Neuronal stem cell (in vitro differentiated cells): ENCODE measurements around the gene ACTN4.
A peak's percentile ranks its signal among the peaks of the same experiment; 100 is the strongest.

Experiments used
- DNase-seq: peaks from one replicate; pipeline ENCODE4 v3.0.0-alpha.2; 2013; ENCODE audit warnings: low spot score
- H2AFZ ChIP-seq: one replicate; pipeline ENCODE4 v1.6.1; 2013; ENCODE audit warnings: mild to moderate bottlenecking, low read length, inconsistent platforms
- H2AK5ac ChIP-seq: 2 replicates; pipeline ENCODE4 v1.6.1; 2013; ENCODE audit warnings: low read depth, mild to moderate bottlenecking, inconsistent platforms, low read length, moderate library complexity, mixed read lengths
- H2BK120ac ChIP-seq: 2 replicates; pipeline ENCODE4 v1.6.1; 2013; ENCODE audit warnings: low read depth, mild to moderate bottlenecking, inconsistent platforms, low read length, moderate library complexity, mixed read lengths
- H2BK12ac ChIP-seq: one replicate; pipeline ENCODE4 v1.6.1; 2013; ENCODE audit warnings: low read length, inconsistent platforms
- H2BK15ac ChIP-seq: 2 replicates; pipeline ENCODE4 v1.6.1; 2013; ENCODE audit warnings: mild to moderate bottlenecking, low read length, inconsistent platforms, mixed read lengths
- H2BK5ac ChIP-seq: one replicate; pipeline ENCODE4 v1.6.1; 2013; ENCODE audit warnings: inconsistent platforms, mild to moderate bottlenecking, low read length, moderate library complexity
- H3K14ac ChIP-seq: one replicate; pipeline ENCODE4 v1.6.1; 2013; ENCODE audit warnings: low read length, inconsistent platforms
- H3K18ac ChIP-seq: 2 replicates; pipeline ENCODE4 v1.6.1; 2013; ENCODE audit warnings: low read length, inconsistent platforms
- H3K23ac ChIP-seq: 2 replicates; pipeline ENCODE4 v1.6.1; 2013; ENCODE audit warnings: low read depth, mild to moderate bottlenecking, mixed read lengths, low read length, inconsistent platforms; ENCODE audit not compliant: poor library complexity
- H3K27ac ChIP-seq: replicated peaks from 3 replicates; pipeline ENCODE4 v1.5.1; 2013; ENCODE audit warnings: low read length, inconsistent platforms
- H3K27me3 ChIP-seq, 3 experiments: 2 replicates each; pipeline ENCODE4 v1.6.1; 2013; ENCODE audit warnings: low read length in 3 of 3, mild to moderate bottlenecking in 2 of 3, inconsistent platforms in 1 of 3, low read depth in 1 of 3, mixed read lengths in 1 of 3, moderate library complexity in 1 of 3; ENCODE audit not compliant: control insufficient read depth in 3 of 3, insufficient read depth in 3 of 3
- H3K36me3 ChIP-seq, 2 donors: replicated peaks in 1 of 2; 2 replicates each; pipeline ENCODE4 v1.6.1; 2013; ENCODE audit warnings: low read length in 2 of 2; ENCODE audit not compliant: control insufficient read depth in 2 of 2, insufficient read depth in 2 of 2
- H3K4ac ChIP-seq: 2 replicates; pipeline ENCODE4 v1.6.1; 2013; ENCODE audit warnings: inconsistent platforms, mild to moderate bottlenecking, low read length, moderate library complexity
- H3K4me1 ChIP-seq, 2 donors: 1 replicate in 1 of 2; 2 replicates in 1 of 2; pipeline ENCODE4 v1.6.1; 2013; ENCODE audit warnings: low read length in 2 of 2, low read depth in 1 of 2; ENCODE audit not compliant: control insufficient read depth in 2 of 2, insufficient read depth in 1 of 2
- H3K4me2 ChIP-seq: one replicate; pipeline ENCODE4 v1.6.1; 2013; ENCODE audit warnings: mild to moderate bottlenecking, low read length, inconsistent platforms; ENCODE audit not compliant: insufficient read depth, poor library complexity, severe bottlenecking
- H3K4me3 ChIP-seq, 2 donors: 2 replicates each; pipeline ENCODE4 v1.5.1; 2013; ENCODE audit warnings: low read length in 2 of 2, mild to moderate bottlenecking in 2 of 2, inconsistent platforms in 1 of 2, moderate library complexity in 1 of 2
- H3K79me1 ChIP-seq: one replicate; pipeline ENCODE4 v1.6.1; 2013; ENCODE audit warnings: low read depth, mild to moderate bottlenecking, inconsistent platforms, low read length, moderate library complexity
- H3K9ac ChIP-seq: one replicate; pipeline ENCODE4 v1.6.1; 2013; ENCODE audit warnings: mild to moderate bottlenecking, low read depth, low read length, inconsistent platforms; ENCODE audit not compliant: poor library complexity
- H3K9me3 ChIP-seq, 2 donors: replicated peaks in 1 of 2; 2 replicates each; pipeline versions ENCODE3 to v1.6.1; 2013; ENCODE audit warnings: low read length in 2 of 2, mild to moderate bottlenecking in 2 of 2, inconsistent platforms in 1 of 2, low read depth in 1 of 2, mixed read lengths in 1 of 2, moderate library complexity in 1 of 2; ENCODE audit not compliant: control insufficient read depth in 2 of 2, insufficient read depth in 1 of 2
- H4K8ac ChIP-seq: one replicate; pipeline ENCODE4 v1.6.1; 2013; ENCODE audit warnings: low read depth, mild to moderate bottlenecking, inconsistent platforms, low read length, moderate library complexity
- H4K91ac ChIP-seq: one replicate; pipeline ENCODE4 v1.6.1; 2013; ENCODE audit warnings: low read length, low read depth, mild to moderate bottlenecking, inconsistent platforms; ENCODE audit not compliant: poor library complexity
- WGBS, 2 donors: extraction: QIAGEN DNeasy Blood & Tissue Kit; methylation state at CpG; one replicate each; pipeline ENCODE4 v1.1.7; 2013; ENCODE audit warnings: missing lambda C conversion rate in 2 of 2, mixed read lengths in 1 of 2; ENCODE audit not compliant: insufficient read length in 2 of 2, insufficient replicate concordance in 1 of 2; ENCODE audit errors: extremely low coverage in 2 of 2; 5-methylcytosine and 5-hydroxymethylcytosine counted together

The ACTN4 gene

GRCh38 chr19:38685666-38686529 lies 38.4 kb downstream of the ACTN4 start:
- H2AFZ ChIP-seq: no peak overlapping the region
- H3K9me3 ChIP-seq: peaks cover 2 to 12% of the 10 kb centered on the region in 2 donors
- no peak overlapping the region for H3K14ac ChIP-seq
- no peak overlapping the region for H3K9ac ChIP-seq
- H3K79me1 ChIP-seq: peaks cover 12% of the 10 kb centered on the region
- DNase-seq: no peak
- peak overlapping the region; percentile 46 for H3K27ac ChIP-seq
- H2BK120ac ChIP-seq: no peak overlapping the region
- no peak overlapping the region for H3K4ac ChIP-seq
- no peak overlapping the region for H4K91ac ChIP-seq
- no peak overlapping the region for H2AK5ac ChIP-seq
- H3K4me2 ChIP-seq: peak overlapping the region; percentile 39
- peak overlapping the region; percentile 63 for H3K18ac ChIP-seq
- H3K23ac ChIP-seq: no peak overlapping the region
- WGBS, 2 donors: no CpG with 5 or more reads among the region's 10 CpGs
- no peak overlapping the region for H2BK5ac ChIP-seq
- H4K8ac ChIP-seq: no peak overlapping the region
- H3K27me3 ChIP-seq: no peaks in the 10 kb centered on the region
- no peak overlapping the region for H2BK15ac ChIP-seq
- H2BK12ac ChIP-seq: no peak overlapping the region
- no peak overlapping the region for H3K4me3 ChIP-seq
- peaks cover 19 to 40% of the 10 kb centered on the region in 2 donors for H3K4me1 ChIP-seq
- H3K36me3 ChIP-seq: peaks cover 2 to 53% of the 10 kb centered on the region in 2 donors

GRCh38 chr19:38686530-38686888 lies 39.1 kb downstream of the ACTN4 start:
- Histone ChIP-seq H2BK15ac (no peak overlapping the region), H3K18ac (peak overlapping the region; percentile 63), H3K79me1 (peaks cover 12% of the 10 kb centered on the region), H3K23ac (no peak overlapping the region), H3K4ac (no peak overlapping the region), H3K27me3 (no peaks in the 10 kb centered on the region), H3K27ac (no peak overlapping the region), H4K8ac (no peak overlapping the region), H2BK5ac (no peak overlapping the region), H4K91ac (no peak overlapping the region), H3K9me3 (peaks cover under 1 to 12% of the 10 kb centered on the region in 2 donors), H3K4me2 (peak overlapping the region; percentile 39), H3K36me3 (peaks cover under 1 to 48% of the 10 kb centered on the region in 2 donors), H2AK5ac (no peak overlapping the region), H2AFZ (no peak overlapping the region), H2BK120ac (no peak overlapping the region), H3K14ac (no peak overlapping the region), H2BK12ac (no peak overlapping the region), H3K4me1 (peaks cover 19 to 41% of the 10 kb centered on the region in 2 donors), H3K9ac (no peak overlapping the region), H3K4me3 (no peak overlapping the region)
- no peak for DNase-seq
- no CpG with 5 or more reads among the region's 5 CpGs for WGBS, 2 donors

- H3K4me2 ChIP-seq: no peak overlapping the region
- no peak overlapping the region for H3K14ac ChIP-seq
- H4K8ac ChIP-seq: no peak overlapping the region
- no peak for DNase-seq
- no peak overlapping the region for H3K23ac ChIP-seq
- H2BK120ac ChIP-seq: no peak overlapping the region
- no peak overlapping the region for H2AFZ ChIP-seq
- no peak overlapping the region for H3K9ac ChIP-seq
- no peak overlapping the region for H2BK5ac ChIP-seq
- peaks cover 30 to 46% of the 10 kb centered on the region in 2 donors for H3K4me1 ChIP-seq
- no peaks in the 10 kb centered on the region for H3K27me3 ChIP-seq
- H2BK12ac ChIP-seq: no peak overlapping the region
- H4K91ac ChIP-seq: no peak overlapping the region
- no peak overlapping the region for H3K4me3 ChIP-seq
- no peak overlapping the region for H3K4ac ChIP-seq
- H2BK15ac ChIP-seq: no peak overlapping the region
- peaks cover 6% of the 10 kb centered on the region for H3K79me1 ChIP-seq
- no CpG with 5 or more reads among the region's 7 CpGs for WGBS, 2 donors
- peaks cover 0 to 3% of the 10 kb centered on the region in 2 donors for H3K9me3 ChIP-seq
- no peak overlapping the region for H2AK5ac ChIP-seq
- no peak overlapping the region for H3K27ac ChIP-seq
- H3K36me3 ChIP-seq: peaks cover 0 to 46% of the 10 kb centered on the region in 2 donors
- no peak overlapping the region for H3K18ac ChIP-seq
Observed at GRCh38 chr19:38687837-38688378, 40.5 kb downstream of the ACTN4 start.

- Histone ChIP-seq H3K4me2 (no peak overlapping the region), H3K4me3 (no peak overlapping the region), H2BK5ac (no peak overlapping the region), H2BK120ac (no peak overlapping the region), H2AFZ (no peak overlapping the region), H3K18ac (no peak overlapping the region), H3K9me3 (peaks cover 0 to 3% of the 10 kb centered on the region in 2 donors), H2BK15ac (peak overlapping the region; percentile 11), H3K27me3 (no peaks in the 10 kb centered on the region), H3K9ac (no peak overlapping the region), H4K91ac (no peak overlapping the region), H3K79me1 (peaks cover 3% of the 10 kb centered on the region), H3K27ac (no peak overlapping the region), H2BK12ac (no peak overlapping the region), H3K4me1 (peaks cover 36 to 39% of the 10 kb centered on the region in 2 donors), H4K8ac (no peak overlapping the region), H3K14ac (no peak overlapping the region), H3K36me3 (peaks cover 2 to 43% of the 10 kb centered on the region in 2 donors), H3K4ac (no peak overlapping the region), H2AK5ac (no peak overlapping the region), H3K23ac (no peak overlapping the region)
- DNase-seq: no peak
- no CpG with 5 or more reads among the region's 14 CpGs for WGBS, 2 donors
Observed at GRCh38 chr19:38690146-38690545, 42.7 kb downstream of the ACTN4 start.
